Loucy (cell line): ENCODE results near the gene PLEKHM2.

ENCODE experiments used
- H2AFZ ChIP-seq: fragments of 200-600 bp; sonication (generic); 2 replicates; pipeline ENCODE4 v1.6.0; 2016; ENCODE audit warnings: antibody characterized with exemption, mild to moderate bottlenecking, low read length, moderate library complexity
- H3F3A ChIP-seq: fragments of 200-600 bp; 2 replicates; pipeline ENCODE4 v1.6.0; 2016; ENCODE audit warnings: antibody characterized with exemption, low read depth, mild to moderate bottlenecking
- H3K27me3 ChIP-seq: fragments of 200-600 bp; sonication (generic); 2 replicates; pipeline ENCODE4 v1.6.1; 2014; ENCODE audit warnings: low read length, mild to moderate bottlenecking; ENCODE audit not compliant: insufficient read depth, poor library complexity, severe bottlenecking
- H3K36me3 ChIP-seq: fragments of 200-600 bp; sonication (generic); 2 replicates; pipeline ENCODE4 v1.6.1; 2016; ENCODE audit warnings: low read length; ENCODE audit not compliant: insufficient read depth
- H3K4me1 ChIP-seq: fragments of 200-600 bp; sonication (generic); 2 replicates; pipeline ENCODE4 v1.5.1; 2014; ENCODE audit warnings: low read length, mild to moderate bottlenecking; ENCODE audit not compliant: insufficient read depth, poor library complexity, severe bottlenecking
- H3K4me2 ChIP-seq: fragments of 200-600 bp; sonication (generic); 2 replicates; pipeline ENCODE4 v1.6.0; 2014; ENCODE audit warnings: antibody characterized with exemption, low read length, low read depth, mild to moderate bottlenecking; ENCODE audit not compliant: poor library complexity, severe bottlenecking
- H3K4me3 ChIP-seq: fragments of 200-600 bp; sonication (generic); 2 replicates; pipeline ENCODE4 v1.5.1; 2014; ENCODE audit warnings: low read length, mild to moderate bottlenecking, mixed read lengths; ENCODE audit not compliant: poor library complexity, severe bottlenecking
- H3K79me2 ChIP-seq: fragments of 200-600 bp; sonication (generic); 2 replicates; pipeline ENCODE4 v1.6.1; 2014; ENCODE audit warnings: low read length; ENCODE audit not compliant: insufficient read depth
- H3K9ac ChIP-seq: fragments of 200-600 bp; sonication (generic); 2 replicates; pipeline ENCODE4 v1.6.0; 2014; ENCODE audit warnings: mild to moderate bottlenecking, low read depth, low read length, moderate library complexity; ENCODE audit not compliant: poor library complexity, severe bottlenecking
- H3K9me2 ChIP-seq: fragments of 200-600 bp; sonication (generic); replicated peaks from 2 replicates; pipeline ENCODE4 v1.6.1; 2016; ENCODE audit warnings: low read depth, low read length, mixed read lengths
- H3K9me3 ChIP-seq: fragments of 200-600 bp; sonication (generic); 2 replicates; pipeline ENCODE4 v1.6.1; 2014; ENCODE audit warnings: mild to moderate bottlenecking, antibody characterized with exemption, low read length, low read depth; ENCODE audit not compliant: insufficient read depth
- H4K20me1 ChIP-seq: fragments of 200-600 bp; sonication (generic); 2 replicates; pipeline ENCODE4 v1.6.0; 2014; ENCODE audit warnings: antibody characterized with exemption, low read length, mild to moderate bottlenecking; ENCODE audit not compliant: insufficient read depth, poor library complexity, severe bottlenecking
- EZH2phosphoT487 ChIP-seq: fragments of 200-600 bp; IDR thresholded peaks from 2 replicates; pipeline ENCODE4 v1.6.1; 2018; ENCODE audit warnings: antibody characterized with exemption, mild to moderate bottlenecking, moderate library complexity, borderline replicate concordance
- TF ChIP-seq, protein P1 (sequence below): fragments of 200-600 bp; sonication (generic); conservative IDR thresholded peaks from 2 replicates; pipeline ENCODE4 v1.5.1; 2014; ENCODE audit warnings: mild to moderate bottlenecking, antibody characterized with exemption, low read length

PLEKHM2 gene

DNA sequence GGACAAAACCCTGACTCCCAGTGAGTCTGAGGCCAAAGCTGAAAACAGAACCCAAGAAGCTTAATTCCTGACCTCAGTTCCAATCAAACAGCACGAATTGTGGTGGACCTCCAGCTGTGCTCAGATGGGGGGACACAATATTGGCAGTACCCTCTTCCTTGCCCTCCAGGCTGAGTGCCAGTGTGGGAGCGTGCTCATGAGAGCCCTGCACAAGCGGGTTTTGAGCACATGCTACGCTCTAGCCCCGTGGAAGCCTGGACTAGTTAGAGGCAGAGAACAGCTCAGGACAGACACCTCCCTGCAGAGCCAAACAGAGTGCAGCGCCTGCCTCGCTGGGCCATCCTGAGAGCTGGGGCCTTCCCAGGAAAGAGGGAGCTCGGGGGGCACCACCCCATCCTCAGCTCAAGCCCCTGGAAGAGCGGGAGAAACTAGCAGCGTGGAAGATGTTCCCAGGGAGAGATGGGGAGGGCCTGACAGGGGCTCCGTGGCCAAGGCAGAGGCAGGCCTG, 49.2 kb downstream of the PLEKHM2 start:
- H3K4me3 ChIP-seq: no peak overlapping the region
- H2AFZ ChIP-seq: no peak overlapping the region
- TF ChIP-seq, protein P1, sequence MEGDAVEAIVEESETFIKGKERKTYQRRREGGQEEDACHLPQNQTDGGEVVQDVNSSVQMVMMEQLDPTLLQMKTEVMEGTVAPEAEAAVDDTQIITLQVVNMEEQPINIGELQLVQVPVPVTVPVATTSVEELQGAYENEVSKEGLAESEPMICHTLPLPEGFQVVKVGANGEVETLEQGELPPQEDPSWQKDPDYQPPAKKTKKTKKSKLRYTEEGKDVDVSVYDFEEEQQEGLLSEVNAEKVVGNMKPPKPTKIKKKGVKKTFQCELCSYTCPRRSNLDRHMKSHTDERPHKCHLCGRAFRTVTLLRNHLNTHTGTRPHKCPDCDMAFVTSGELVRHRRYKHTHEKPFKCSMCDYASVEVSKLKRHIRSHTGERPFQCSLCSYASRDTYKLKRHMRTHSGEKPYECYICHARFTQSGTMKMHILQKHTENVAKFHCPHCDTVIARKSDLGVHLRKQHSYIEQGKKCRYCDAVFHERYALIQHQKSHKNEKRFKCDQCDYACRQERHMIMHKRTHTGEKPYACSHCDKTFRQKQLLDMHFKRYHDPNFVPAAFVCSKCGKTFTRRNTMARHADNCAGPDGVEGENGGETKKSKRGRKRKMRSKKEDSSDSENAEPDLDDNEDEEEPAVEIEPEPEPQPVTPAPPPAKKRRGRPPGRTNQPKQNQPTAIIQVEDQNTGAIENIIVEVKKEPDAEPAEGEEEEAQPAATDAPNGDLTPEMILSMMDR: no peak
- TF ChIP-seq EZH2phosphoT487: no peak
- no peaks in the 10 kb centered on the region for H3K9me2 ChIP-seq
- no peaks in the 10 kb centered on the region for H3K4me1 ChIP-seq
- H4K20me1 ChIP-seq: no peaks in the 10 kb centered on the region
- H3K79me2 ChIP-seq: no peaks in the 10 kb centered on the region
- H3K36me3 ChIP-seq: peaks cover 22% of the 10 kb centered on the region; the same call in 1 of the 2 replicates
- H3F3A ChIP-seq: no peaks in the 10 kb centered on the region
- no peaks in the 10 kb centered on the region for H3K9me3 ChIP-seq
- no peak overlapping the region for H3K4me2 ChIP-seq
- no peak overlapping the region for H3K9ac ChIP-seq
- no peaks in the 10 kb centered on the region for H3K27me3 ChIP-seq

DNA sequence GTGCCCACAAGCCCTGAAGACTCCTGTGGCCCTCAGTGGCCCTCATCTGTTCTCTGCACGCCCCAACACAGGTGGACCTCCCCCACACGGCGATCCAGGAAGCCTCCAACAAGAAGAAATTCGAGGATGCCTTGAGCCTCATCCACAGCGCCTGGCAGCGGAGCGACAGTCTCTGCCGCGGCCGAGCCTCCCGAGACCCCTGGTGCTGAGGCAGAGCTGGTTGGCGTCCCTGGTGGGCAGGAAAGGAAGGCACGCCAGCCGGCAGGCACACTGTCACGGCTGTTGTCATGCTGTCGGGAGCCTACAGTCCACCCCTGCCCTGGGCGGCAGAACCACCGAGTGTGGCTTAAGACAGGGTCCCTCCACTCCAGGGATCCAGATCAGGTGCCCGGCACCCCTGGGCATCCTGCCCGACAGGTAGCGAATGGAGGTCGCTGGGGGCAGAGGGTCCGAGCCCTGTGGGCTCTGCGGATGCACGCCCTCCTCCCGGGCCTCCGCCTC, 49.7 kb downstream of the PLEKHM2 start:
- Histone ChIP-seq H3K79me2 (no peaks in the 10 kb centered on the region), H3K4me2 (no peak overlapping the region), H3K4me3 (no peak overlapping the region), H3K4me1 (no peaks in the 10 kb centered on the region), H3K36me3 (peaks cover 20% of the 10 kb centered on the region; the same call in 1 of the 2 replicates), H3K9me2 (no peaks in the 10 kb centered on the region), H2AFZ (no peak overlapping the region), H3K27me3 (no peaks in the 10 kb centered on the region), H3K9ac (no peak overlapping the region), H3K9me3 (no peaks in the 10 kb centered on the region), H4K20me1 (no peaks in the 10 kb centered on the region), H3F3A (no peaks in the 10 kb centered on the region)
- TF ChIP-seq EZH2phosphoT487: no peak
- TF ChIP-seq, protein P1: no peak

DNA sequence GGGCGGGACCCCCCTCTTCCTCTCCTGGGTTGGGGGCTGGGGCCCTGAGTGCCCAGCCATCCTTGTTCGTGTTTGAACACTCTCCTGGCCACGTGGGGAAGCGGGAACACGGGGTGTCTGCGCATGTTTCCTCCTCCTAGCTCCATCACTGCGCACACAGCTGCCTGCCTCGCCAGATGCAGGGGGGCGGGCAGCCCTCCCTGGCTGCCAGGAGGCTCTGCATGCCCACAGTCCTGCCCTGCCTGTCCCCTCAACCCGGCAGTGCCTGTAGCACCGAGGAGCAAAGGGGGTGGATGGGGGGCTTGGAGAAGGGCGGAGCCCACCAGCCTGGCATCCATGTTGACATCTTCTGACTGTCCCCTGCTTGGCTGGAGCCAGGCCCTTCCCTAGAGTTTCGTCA, 50.2 kb downstream of the PLEKHM2 start:
- Histone ChIP-seq H3K27me3 (no peaks in the 10 kb centered on the region), H3K9me2 (no peaks in the 10 kb centered on the region), H3K36me3 (peaks cover 20% of the 10 kb centered on the region; the same call in 1 of the 2 replicates), H3K9ac (no peak overlapping the region), H2AFZ (no peak overlapping the region), H3K79me2 (no peaks in the 10 kb centered on the region), H3K4me2 (no peak overlapping the region), H4K20me1 (no peaks in the 10 kb centered on the region), H3K4me3 (no peak overlapping the region), H3F3A (no peaks in the 10 kb centered on the region), H3K9me3 (no peaks in the 10 kb centered on the region), H3K4me1 (no peaks in the 10 kb centered on the region)
- no peak for TF ChIP-seq EZH2phosphoT487
- TF ChIP-seq, protein P1: no peak
